CD8-positive, alpha-beta memory T cell (primary cell): ENCODE measurements around the gene CPNE2. TPM values are rescaled to one million over a fixed set of nuclear protein-coding genes. Genes with fewer than 3 reads are reported as not detected.

Experiments used
- CTCF ChIA-PET: fragments of 350-600 bp; sonication (Branson Sonifier 250); formaldehyde crosslinking; loops from one replicate; lab custom pipeline; 2021; ENCODE audit warnings: antibody characterized with exemption; lab: Charles Lee
- POLR2A ChIA-PET: fragments of 350-600 bp; sonication (Branson Sonifier 250); formaldehyde crosslinking; loops from one replicate; lab custom pipeline; 2021; ENCODE audit warnings: antibody characterized with exemption; lab: Charles Lee
- DNase-seq, 5 donors: peaks; one replicate each; pipeline versions ENCODE4 v3.0.0 to v3.0.0-alpha.2; 2020 to 2022; ENCODE audit warnings: mixed read lengths in 1 of 5
- H3K27ac ChIP-seq: one replicate; pipeline ENCODE4 v1.7.0; 2013; ENCODE audit warnings: low read depth, mild to moderate bottlenecking, low read length, moderate library complexity
- H3K27me3 ChIP-seq: 2 replicates; pipeline ENCODE4 v1.7.0; 2013; ENCODE audit warnings: low read length, mild to moderate bottlenecking; ENCODE audit not compliant: insufficient read depth, poor library complexity, severe bottlenecking
- H3K36me3 ChIP-seq: 2 replicates; pipeline ENCODE4 v1.7.0; 2013; ENCODE audit warnings: mild to moderate bottlenecking, low read length, moderate library complexity; ENCODE audit not compliant: insufficient read depth
- H3K4me1 ChIP-seq: 2 replicates; pipeline ENCODE4 v1.7.0; 2013; ENCODE audit warnings: mild to moderate bottlenecking, low read length, moderate library complexity; ENCODE audit not compliant: insufficient read depth
- H3K4me3 ChIP-seq: 2 replicates; pipeline ENCODE4 v1.7.0; 2013; ENCODE audit warnings: mild to moderate bottlenecking, low read length
- H3K9me3 ChIP-seq: 2 replicates; pipeline ENCODE4 v1.7.0; 2013; ENCODE audit warnings: mild to moderate bottlenecking, low read length
- H3K27ac Mint-ChIP-seq, 8 donors: one replicate each; pipeline ENCODE4 v1.8.0; 2020 to 2021; ENCODE audit warnings: mixed read lengths in 8 of 8, mild to moderate bottlenecking in 6 of 8, inconsistent platforms in 3 of 8, moderate library complexity in 3 of 8
- H3K27me3 Mint-ChIP-seq, 2 donors: one replicate each; pipeline ENCODE4 v1.8.0; 2020 to 2021; ENCODE audit warnings: mixed read lengths in 2 of 2, mild to moderate bottlenecking in 1 of 2, moderate library complexity in 1 of 2
- H3K36me3 Mint-ChIP-seq, 3 donors: one replicate each; pipeline ENCODE4 v1.8.0; 2020 to 2021; ENCODE audit warnings: mixed read lengths in 3 of 3, inconsistent platforms in 1 of 3, mild to moderate bottlenecking in 1 of 3
- H3K4me1 Mint-ChIP-seq, 3 donors: one replicate each; pipeline ENCODE4 v1.8.0; 2020 to 2021; ENCODE audit warnings: mixed read lengths in 3 of 3, inconsistent platforms in 1 of 3, mild to moderate bottlenecking in 1 of 3
- H3K4me3 Mint-ChIP-seq, 7 donors: one replicate each; pipeline ENCODE4 v1.8.0; 2020 to 2021; ENCODE audit warnings: mixed read lengths in 7 of 7, mild to moderate bottlenecking in 6 of 7, moderate library complexity in 4 of 7, inconsistent platforms in 2 of 7
- H3K9me3 Mint-ChIP-seq, 5 donors: one replicate each; pipeline ENCODE4 v1.8.0; 2020 to 2022; ENCODE audit warnings: mixed read lengths in 5 of 5, mild to moderate bottlenecking in 3 of 5, moderate library complexity in 2 of 5, inconsistent platforms in 1 of 5
- polyA plus RNA-seq: library from polyadenylated mRNA; unstranded; fragments of 300-500 nt; fragmentation: Illumina TruSeq; gene quantifications from one replicate; pipeline ENCODE4 v1.2.3, GENCODE V29; 2021
- total RNA-seq, 2 experiments: library from RNA; stranded (reverse); gene quantifications; one replicate each; pipeline ENCODE4 v1.2.3, GENCODE V29; 2021

CPNE2 gene
- total and polyA plus RNA-seq, 3 experiments from 2014 or later, result 9.4 to 90.4 (median 9.4) TPM

- H3K27me3 Mint-ChIP-seq, result no peaks in the 10 kb centered on the region
- POLR2A ChIA-PET, result interaction anchor here (0.6 to 1.4 kb wide), 5 partner anchors 8 to 377 kb away, joined by 3 to 5 read pairs (median 3); partner anchors contain the start of genes PSME3IP1 and RSPRY1
- peak overlapping the region; percentile 78 for H3K4me3 ChIP-seq
- H3K4me1 Mint-ChIP-seq, result peaks cover 78 to 95% (median 84%) of the 10 kb centered on the region in 3 donors
- H3K27me3 ChIP-seq, result no peaks in the 10 kb centered on the region
- H3K9me3 ChIP-seq, result no peaks in the 10 kb centered on the region
- peak in 3 of 5 donors; percentile 27 to 57 (median 49) for DNase-seq
- H3K27ac ChIP-seq, result peak overlapping the region; percentile 60
- peak overlapping the region; percentile 84 to 96 (median 90) for H3K4me3 Mint-ChIP-seq
- peaks cover 6 to 15% (median 9%) of the 10 kb centered on the region in 3 donors for H3K36me3 Mint-ChIP-seq
- H3K4me1 ChIP-seq, result peaks cover 68% of the 10 kb centered on the region
- CTCF ChIA-PET, result interaction anchor here (1.2 to 3.9 kb wide), 3 partner anchors 9 to 50 kb away, joined by 3 to 22 read pairs (median 7); partner anchors contain the start of gene CPNE2
- H3K9me3 Mint-ChIP-seq, result no peaks in the 10 kb centered on the region
- peak overlapping the region; percentile 83 to 98 (median 93) for H3K27ac Mint-ChIP-seq
- H3K36me3 ChIP-seq, result no peaks in the 10 kb centered on the region
These were observed 42.6 kb downstream of the CPNE2 start for GRCh38 chr16:57134982-57135381.

- ChIA-PET POLR2A (no interaction called here), CTCF (interaction anchor here (0.9 to 1.2 kb wide), 2 partner anchors 9 to 17 kb away, joined by 3 read pairs; no protein-coding TSS in a partner anchor)
- Mint-ChIP-seq H3K4me1 (peaks cover 76 to 94% (median 83%) of the 10 kb centered on the region in 3 donors), H3K36me3 (peaks cover 6 to 15% (median 9%) of the 10 kb centered on the region in 3 donors), H3K27ac (peak overlapping the region in 7 of 8 donors; percentile 17 to 85 (median 58)), H3K9me3 (no peaks in the 10 kb centered on the region), H3K4me3 (no peak overlapping the region), H3K27me3 (no peaks in the 10 kb centered on the region)
- no peaks in the 10 kb centered on the region for H3K36me3 ChIP-seq
- H3K4me1 ChIP-seq, result peaks cover 70% of the 10 kb centered on the region
- no peak for DNase-seq
- no peaks in the 10 kb centered on the region for H3K9me3 ChIP-seq
- H3K27me3 ChIP-seq, result no peaks in the 10 kb centered on the region
- H3K4me3 ChIP-seq, result no peak overlapping the region
- H3K27ac ChIP-seq, result no peak overlapping the region
These were observed 44.7 kb downstream of the CPNE2 start for GRCh38 chr16:57137043-57137442.

GRCh38 chr16:57137566-57138273 is 45.3 kb downstream of the CPNE2 start:
- no peak for DNase-seq
- ChIA-PET CTCF (interaction anchor here (1.2 kb wide), 1 partner anchor 18 kb away, joined by 3 read pairs; no protein-coding TSS in a partner anchor), POLR2A (interaction anchor here (0.9 kb wide), 1 partner anchor 48 kb away, joined by 3 read pairs; the partner anchor contains the start of genes PSME3IP1 and RSPRY1)
- Histone ChIP-seq H3K9me3 (no peaks in the 10 kb centered on the region), H3K4me1 (peaks cover 70% of the 10 kb centered on the region), H3K4me3 (no peak overlapping the region), H3K27me3 (no peaks in the 10 kb centered on the region), H3K27ac (no peak overlapping the region), H3K36me3 (no peaks in the 10 kb centered on the region)
- H3K27ac Mint-ChIP-seq, result peak overlapping the region; percentile 57 to 90 (median 86)
- H3K27me3 Mint-ChIP-seq, result no peaks in the 10 kb centered on the region
- H3K4me3 Mint-ChIP-seq, result peak overlapping the region in 2 of 7 donors; percentile 71 to 86
- H3K9me3 Mint-ChIP-seq, result no peaks in the 10 kb centered on the region
- H3K4me1 Mint-ChIP-seq, result peaks cover 76 to 94% (median 83%) of the 10 kb centered on the region in 3 donors
- peaks cover 6 to 16% (median 9%) of the 10 kb centered on the region in 3 donors for H3K36me3 Mint-ChIP-seq

GRCh38 chr16:57138281-57138935 is 46.0 kb downstream of the CPNE2 start:
- Mint-ChIP-seq H3K27ac (peak overlapping the region; percentile 57 to 90 (median 86)), H3K36me3 (peaks cover 6 to 16% (median 9%) of the 10 kb centered on the region in 3 donors), H3K27me3 (no peaks in the 10 kb centered on the region), H3K9me3 (no peaks in the 10 kb centered on the region), H3K4me3 (peak overlapping the region in 4 of 7 donors; percentile 12 to 86 (median 56)), H3K4me1 (peaks cover 71 to 92% (median 78%) of the 10 kb centered on the region in 3 donors)
- Histone ChIP-seq H3K4me1 (peaks cover 70% of the 10 kb centered on the region), H3K27ac (no peak overlapping the region), H3K9me3 (no peaks in the 10 kb centered on the region), H3K4me3 (no peak overlapping the region), H3K27me3 (no peaks in the 10 kb centered on the region), H3K36me3 (no peaks in the 10 kb centered on the region)
- ChIA-PET CTCF (interaction anchor here (1.0 to 1.2 kb wide), 2 partner anchors 19 to 55 kb away, joined by 3 read pairs; no protein-coding TSS in a partner anchor), POLR2A (interaction anchor here (0.9 kb wide), 1 partner anchor 48 kb away, joined by 3 read pairs; the partner anchor contains the start of genes PSME3IP1 and RSPRY1)
- DNase-seq, result no peak

- H3K4me1 Mint-ChIP-seq, result peaks cover 50 to 66% (median 53%) of the 10 kb centered on the region in 3 donors
- H3K4me3 Mint-ChIP-seq, result peak overlapping the region in 4 of 7 donors; percentile 36 to 71 (median 56)
- no peak for DNase-seq
- H3K9me3 Mint-ChIP-seq, result no peaks in the 10 kb centered on the region
- Histone ChIP-seq H3K4me3 (no peak overlapping the region), H3K36me3 (no peaks in the 10 kb centered on the region), H3K4me1 (peaks cover 57% of the 10 kb centered on the region), H3K27me3 (no peaks in the 10 kb centered on the region), H3K27ac (no peak overlapping the region), H3K9me3 (no peaks in the 10 kb centered on the region)
- H3K36me3 Mint-ChIP-seq, result peaks cover 6 to 22% (median 9%) of the 10 kb centered on the region in 3 donors
- POLR2A ChIA-PET, result interaction anchor here (0.6 to 0.7 kb wide), 2 partner anchors 45 to 577 kb away, joined by 3 read pairs; partner anchors contain the start of genes PSME3IP1 and RSPRY1
- peak overlapping the region in 7 of 8 donors; percentile 50 to 95 (median 88) for H3K27ac Mint-ChIP-seq
- CTCF ChIA-PET, result interaction anchor here (1.2 to 1.7 kb wide), 4 partner anchors 14 to 57 kb away, joined by 4 to 6 read pairs (median 4); partner anchors contain the start of gene CPNE2
- H3K27me3 Mint-ChIP-seq, result no peaks in the 10 kb centered on the region
These were observed 48.7 kb downstream of the CPNE2 start for GRCh38 chr16:57140931-57141668.

GRCh38 chr16:57141822-57142631 is 49.6 kb downstream of the CPNE2 start:
- Mint-ChIP-seq H3K27ac (peak overlapping the region; percentile 50 to 95 (median 88)), H3K4me1 (peaks cover 45 to 59% (median 49%) of the 10 kb centered on the region in 3 donors), H3K36me3 (peaks cover 6 to 26% (median 9%) of the 10 kb centered on the region in 3 donors), H3K4me3 (peak overlapping the region in 6 of 7 donors; percentile 29 to 78 (median 66)), H3K9me3 (no peaks in the 10 kb centered on the region), H3K27me3 (no peaks in the 10 kb centered on the region)
- POLR2A ChIA-PET, result interaction anchor here (0.6 to 0.7 kb wide), 2 partner anchors 44 to 578 kb away, joined by 3 read pairs; partner anchors contain the start of genes PSME3IP1 and RSPRY1
- peak in 1 of 5 donors; percentile 49 for DNase-seq
- peak overlapping the region; percentile 40 for H3K4me3 ChIP-seq
- H3K9me3 ChIP-seq, result no peaks in the 10 kb centered on the region
- peaks cover 52% of the 10 kb centered on the region for H3K4me1 ChIP-seq
- H3K27ac ChIP-seq, result peak overlapping the region; percentile 5
- CTCF ChIA-PET, result interaction anchor here (1.2 to 1.7 kb wide), 4 partner anchors 15 to 58 kb away, joined by 4 to 6 read pairs (median 4); partner anchors contain the start of gene CPNE2
- H3K27me3 ChIP-seq, result no peaks in the 10 kb centered on the region
- H3K36me3 ChIP-seq, result no peaks in the 10 kb centered on the region
